Stimulated activated CD4-positive, alpha-beta T cell treated with anti-CD3 and anti-CD28 coated beads, Interleukin-1b, Interleukin-23, amount 100 ng/mL, for 4 hours (primary cell): Measurements from ENCODE around the gene P3H2.

Source experiments
- DNase-seq, 2 donors: peaks; one replicate each; pipeline ENCODE4 v3.0.0-alpha.2; 2020; ENCODE audit warnings: low read depth in 2 of 2

The P3H2 gene

GRCh38 chr3:190017521-190018288 is 103.0 kb downstream of the P3H2 start:
- no peak for DNase-seq

- DNase-seq = no peak
These were observed 103.7 kb downstream of the P3H2 start for GRCh38 chr3:190016966-190017365.

- DNase-seq = no peak
These were observed 105.8 kb downstream of the P3H2 start for GRCh38 chr3:190014940-190015339.

GRCh38 chr3:190013943-190014924 is 106.5 kb downstream of the P3H2 start:
- no peak for DNase-seq

GRCh38 chr3:190012784-190013183 is 107.9 kb downstream of the P3H2 start:
- no peak for DNase-seq

GRCh38 chr3:190012314-190012782 is 108.3 kb downstream of the P3H2 start:
- DNase-seq = no peak

GRCh38 chr3:190010486-190010885 is 110.2 kb downstream of the P3H2 start:
- no peak for DNase-seq

- DNase-seq = no peak
These were observed 111.1 kb downstream of the P3H2 start for GRCh38 chr3:190009614-190010013.

GRCh38 chr3:190008432-190008831 is 112.3 kb downstream of the P3H2 start:
- DNase-seq = no peak

GRCh38 chr3:190005343-190006113 is 115.2 kb downstream of the P3H2 start:
- DNase-seq = no peak

- no peak for DNase-seq
These were observed 116.0 kb downstream of the P3H2 start for GRCh38 chr3:190004656-190005055.

- DNase-seq = no peak
These were observed 117.0 kb downstream of the P3H2 start for GRCh38 chr3:190003681-190004123.

- no peak for DNase-seq
These were observed 117.6 kb downstream of the P3H2 start for GRCh38 chr3:190003068-190003467.

- no peak for DNase-seq
These were observed 119.3 kb downstream of the P3H2 start for GRCh38 chr3:190001426-190001825.

GRCh38 chr3:190000861-190001196 is 119.9 kb downstream of the P3H2 start:
- DNase-seq = no peak

- no peak for DNase-seq
These were observed 120.4 kb downstream of the P3H2 start for GRCh38 chr3:190000187-190000860.

GRCh38 chr3:189999718-190000117 is 121.0 kb downstream of the P3H2 start:
- DNase-seq = no peak

GRCh38 chr3:189995129-189995528 is 125.6 kb downstream of the P3H2 start:
- no peak for DNase-seq

- no peak for DNase-seq
These were observed 129.9 kb downstream of the P3H2 start for GRCh38 chr3:189990826-189991225.

- no peak for DNase-seq
These were observed 131.8 kb downstream of the P3H2 start for GRCh38 chr3:189988854-189989253.

- DNase-seq = no peak
These were observed 132.4 kb downstream of the P3H2 start for GRCh38 chr3:189988322-189988721.
